ENCODE measurements around the gene NCKAP5.
"Not testable (repeated sequence)": the region's sequence is repeated elsewhere in the genome, so short reads cannot be mapped to it uniquely, and the experiment has no call there.

Gene NCKAP5

DNA sequence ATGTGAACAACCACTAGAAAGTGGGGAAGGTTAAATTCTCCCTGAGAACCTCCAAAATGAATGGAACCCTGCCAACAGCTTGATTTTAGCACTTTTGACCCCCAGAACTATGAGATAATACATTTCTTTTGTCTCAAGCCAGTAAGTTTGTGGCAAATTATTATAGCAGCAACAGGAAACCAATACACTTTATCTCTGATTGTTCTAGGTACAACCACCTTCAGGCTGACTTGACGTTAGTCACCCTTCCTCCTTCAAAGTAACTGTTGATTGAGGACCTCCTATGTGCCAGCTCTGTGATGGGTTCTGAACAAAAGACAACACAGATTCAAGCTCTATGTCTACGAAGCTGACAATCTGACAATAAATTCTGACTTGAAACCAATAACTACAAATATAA lies 318.9 kb downstream of the NCKAP5 start:
- no peak for DNase-seq

- no peak for DNase-seq
Observed at GRCh38 chr2:133248264-133248663, 320.0 kb downstream of the NCKAP5 start.

DNA sequence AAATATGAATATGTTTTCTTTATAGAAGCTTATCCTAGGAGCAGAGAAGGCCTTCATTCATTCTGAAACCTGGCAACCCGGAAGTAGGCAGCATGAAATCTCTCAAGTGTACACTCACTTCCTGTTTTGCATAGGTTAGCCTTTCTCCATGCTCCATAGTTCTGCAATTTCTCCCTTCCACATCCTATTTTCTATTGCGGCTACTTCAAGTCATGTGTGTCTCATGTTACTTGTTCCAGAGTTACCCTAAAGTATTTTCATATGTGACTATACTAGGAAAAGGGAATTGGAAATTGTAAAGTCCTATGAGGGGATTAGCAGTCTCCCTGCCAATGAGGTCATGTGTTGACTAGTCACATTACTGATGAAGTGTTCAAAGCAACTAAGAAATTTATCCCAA lies 320.6 kb downstream of the NCKAP5 start:
- no peak for DNase-seq

GRCh38 chr2:133241224-133241571 lies 327.1 kb downstream of the NCKAP5 start:
- no peak for DNase-seq

DNA sequence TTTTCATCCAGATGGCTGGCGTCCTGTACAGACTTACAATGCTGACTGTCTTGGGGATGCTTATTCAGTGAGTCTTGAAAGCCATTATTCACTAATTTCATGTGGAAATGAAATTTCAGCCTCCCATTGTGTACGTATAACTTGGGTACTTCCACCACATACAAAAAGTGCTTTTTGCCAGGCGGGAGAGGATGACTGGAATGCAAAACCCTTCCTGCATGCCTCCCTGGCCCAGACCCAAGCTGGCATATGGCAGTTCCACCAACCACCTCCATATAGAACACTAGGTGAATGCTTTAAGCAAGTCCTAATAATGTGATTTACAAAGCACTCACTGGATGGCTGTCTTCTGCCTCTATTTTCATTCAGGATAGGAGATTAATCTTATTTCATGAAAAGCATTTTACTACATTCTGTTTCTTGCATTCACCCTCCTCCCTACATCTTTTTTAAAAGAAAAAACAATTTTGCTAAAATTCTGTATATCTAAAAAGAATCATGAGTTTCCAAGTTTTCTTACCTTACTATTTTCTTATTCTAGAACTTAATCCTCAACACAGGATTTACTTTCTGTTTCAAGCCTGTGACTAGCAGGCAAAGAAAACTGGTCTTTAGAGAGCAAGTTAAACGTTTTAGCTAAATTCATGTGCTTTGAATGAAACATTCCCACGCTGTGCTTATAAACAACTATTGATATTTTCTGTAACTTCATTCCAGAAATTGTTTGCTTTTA lies 327.6 kb downstream of the NCKAP5 start:
- no peak for DNase-seq

DNA sequence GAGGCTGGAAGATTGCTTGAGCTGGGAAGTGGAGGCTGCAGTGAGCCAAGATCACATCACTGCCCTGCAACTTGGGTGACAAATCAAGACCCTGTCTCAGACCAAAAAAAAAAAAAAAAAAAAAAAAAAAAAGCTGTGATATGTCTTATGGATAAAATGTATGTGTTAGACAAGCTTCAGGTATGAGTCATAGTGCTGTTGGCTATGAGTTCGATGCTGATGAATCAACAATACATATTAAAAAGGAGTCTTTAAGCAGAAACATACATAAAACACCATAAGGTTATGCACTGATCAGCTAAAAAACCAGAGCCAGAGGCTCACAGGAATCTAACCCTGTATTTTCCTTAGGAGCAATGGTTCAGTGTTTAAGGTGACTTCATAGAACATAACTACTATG lies 332.3 kb downstream of the NCKAP5 start:
- no peak for DNase-seq

GRCh38 chr2:133232556-133232955 lies 335.7 kb downstream of the NCKAP5 start:
- no peak for DNase-seq

DNA sequence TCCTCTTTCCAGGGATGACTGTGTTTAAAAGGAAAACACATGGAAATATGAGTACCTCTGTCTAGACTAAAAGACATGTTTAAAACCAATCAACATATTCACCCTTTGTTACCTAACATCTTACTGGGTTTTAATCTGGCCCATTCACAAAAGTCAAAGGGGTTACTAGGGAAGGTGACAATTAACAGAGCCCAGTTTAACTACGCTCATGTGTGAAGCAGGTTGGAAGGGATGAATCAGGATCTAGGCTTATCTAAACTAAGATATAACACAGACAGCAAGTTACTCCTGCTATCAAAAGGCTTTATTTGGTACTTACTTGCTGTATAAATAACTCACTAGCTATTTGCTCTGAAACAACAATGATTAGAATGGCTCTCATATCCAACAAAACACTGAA lies 337.0 kb downstream of the NCKAP5 start:
- no peak for DNase-seq

- no peak for DNase-seq
Observed at GRCh38 chr2:133229974-133230373, 338.3 kb downstream of the NCKAP5 start.

- DNase-seq, result no peak
Observed at GRCh38 chr2:133223226-133223625, 345.0 kb downstream of the NCKAP5 start.

DNA sequence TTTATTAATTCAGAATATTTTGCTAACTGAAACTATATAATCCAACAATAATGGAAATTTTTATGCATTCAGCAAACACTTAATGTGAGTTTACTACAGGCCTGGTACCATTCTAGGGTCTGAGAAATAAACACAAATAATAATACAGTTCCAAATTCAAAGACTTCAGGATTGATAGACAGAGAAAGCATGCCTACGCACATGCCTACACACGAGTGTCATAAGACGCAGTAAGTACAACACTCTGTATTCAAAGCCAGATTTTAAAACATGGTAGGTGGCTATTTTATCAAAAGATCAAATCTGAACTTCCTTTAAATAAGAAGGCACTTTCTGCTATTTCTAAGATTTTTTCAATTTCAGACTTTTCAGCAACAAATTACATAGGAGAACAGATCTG lies 346.9 kb downstream of the NCKAP5 start:
- DNase-seq, result no peak

DNA sequence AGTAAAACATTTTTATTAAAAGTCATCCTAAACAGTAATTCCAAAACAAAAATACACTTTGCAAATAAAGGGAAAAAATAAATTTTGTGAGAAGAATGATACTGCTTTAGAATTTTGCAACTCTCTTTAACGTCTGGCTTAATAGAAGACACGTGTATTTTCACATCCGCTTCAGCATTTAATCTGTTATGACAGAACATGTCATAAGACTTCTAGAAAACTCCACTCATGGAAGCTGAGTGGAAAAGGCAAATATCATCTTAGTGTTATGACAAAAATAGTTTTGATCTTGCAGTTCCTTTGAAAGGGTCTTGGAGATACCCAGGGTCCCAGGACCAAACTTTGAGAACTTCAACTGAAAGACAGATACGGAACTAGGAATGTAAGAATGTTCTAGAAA lies 350.1 kb downstream of the NCKAP5 start:
- DNase-seq, result no peak

GRCh38 chr2:133215477-133215876 lies 352.8 kb downstream of the NCKAP5 start:
- DNase-seq, result no peak

DNA sequence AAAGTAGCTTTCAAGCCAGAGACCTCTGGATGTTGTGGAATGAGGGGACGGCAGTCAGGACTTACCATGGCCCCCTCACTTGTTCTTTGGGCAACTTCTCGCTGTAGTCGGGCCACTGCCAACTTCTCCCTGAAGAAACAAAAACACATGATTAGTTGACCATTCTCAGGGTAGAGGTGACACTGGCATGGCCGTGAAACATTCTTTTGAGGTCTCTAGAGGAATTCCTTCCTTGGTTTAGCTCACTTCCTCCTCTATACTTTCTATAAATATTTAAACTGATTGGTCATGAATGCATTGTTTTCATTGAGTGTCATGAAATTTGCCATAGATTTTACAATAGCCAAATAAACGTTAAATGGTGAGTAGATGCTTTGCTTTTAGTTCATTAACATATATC lies 354.6 kb downstream of the NCKAP5 start:
- DNase-seq, result no peak

DNA sequence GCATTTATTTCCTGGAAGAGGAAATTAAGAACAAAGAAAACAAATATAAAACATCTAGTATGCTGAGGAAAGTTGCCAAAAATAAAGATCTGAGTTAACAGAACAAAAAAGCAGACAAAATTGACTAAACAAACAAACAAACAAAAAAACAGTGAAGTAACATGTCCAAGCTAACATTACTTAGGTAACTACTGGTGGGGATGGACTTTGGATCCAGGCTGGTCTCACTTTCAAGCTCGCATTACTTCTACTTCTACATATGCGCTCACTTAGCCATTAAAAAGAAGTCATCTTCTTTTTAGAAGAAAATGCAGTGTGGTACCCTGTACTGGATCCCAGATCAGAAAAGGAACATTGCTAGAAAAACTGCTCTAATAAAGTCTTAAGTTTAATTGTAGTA lies 358.9 kb downstream of the NCKAP5 start:
- DNase-seq, result no peak

DNA sequence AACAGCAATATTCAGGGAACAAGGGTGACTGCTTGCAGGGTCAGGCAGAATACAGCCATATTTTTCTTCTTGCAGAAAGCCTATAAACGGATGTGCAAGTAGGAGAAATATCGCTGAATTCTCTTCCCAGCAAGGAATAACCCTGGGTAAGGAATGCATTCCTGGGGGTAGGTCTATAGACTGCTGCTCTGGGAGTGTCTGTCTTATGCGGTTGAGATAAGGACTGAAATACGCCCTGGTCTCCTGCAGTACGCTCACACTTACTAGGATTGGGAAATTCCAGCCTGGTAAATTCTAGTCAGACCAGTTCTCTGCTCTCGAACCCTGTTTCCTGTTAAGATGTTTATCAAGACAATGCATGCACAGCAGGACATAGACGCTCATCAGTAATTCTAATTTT lies 361.6 kb downstream of the NCKAP5 start:
- not testable (repeated sequence) for DNase-seq

- no peak for DNase-seq
Observed at GRCh38 chr2:133204421-133204820, 363.8 kb downstream of the NCKAP5 start.

GRCh38 chr2:133200684-133201421 lies 367.4 kb downstream of the NCKAP5 start:
- no peak for DNase-seq

DNA sequence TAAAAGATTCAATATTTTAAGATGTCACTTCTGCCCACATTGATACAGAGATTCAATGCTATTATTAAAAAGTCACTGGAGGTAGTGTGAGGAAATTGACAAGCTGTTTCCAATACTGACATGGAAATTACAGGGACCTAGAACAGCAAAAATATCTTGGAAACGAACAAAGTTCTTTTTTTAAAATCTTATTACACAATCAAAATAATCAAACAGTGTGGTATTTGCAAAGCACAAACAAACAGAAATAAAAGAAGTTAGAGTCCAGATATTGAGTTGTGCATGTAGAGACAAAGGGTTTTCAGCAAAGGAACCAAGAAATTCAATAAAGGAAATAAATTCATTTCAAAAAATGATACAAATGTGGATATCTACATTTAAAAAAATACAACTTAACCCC lies 369.6 kb downstream of the NCKAP5 start:
- DNase-seq, result no peak

GRCh38 chr2:133197156-133197555 lies 371.1 kb downstream of the NCKAP5 start:
- no peak for DNase-seq

DNA sequence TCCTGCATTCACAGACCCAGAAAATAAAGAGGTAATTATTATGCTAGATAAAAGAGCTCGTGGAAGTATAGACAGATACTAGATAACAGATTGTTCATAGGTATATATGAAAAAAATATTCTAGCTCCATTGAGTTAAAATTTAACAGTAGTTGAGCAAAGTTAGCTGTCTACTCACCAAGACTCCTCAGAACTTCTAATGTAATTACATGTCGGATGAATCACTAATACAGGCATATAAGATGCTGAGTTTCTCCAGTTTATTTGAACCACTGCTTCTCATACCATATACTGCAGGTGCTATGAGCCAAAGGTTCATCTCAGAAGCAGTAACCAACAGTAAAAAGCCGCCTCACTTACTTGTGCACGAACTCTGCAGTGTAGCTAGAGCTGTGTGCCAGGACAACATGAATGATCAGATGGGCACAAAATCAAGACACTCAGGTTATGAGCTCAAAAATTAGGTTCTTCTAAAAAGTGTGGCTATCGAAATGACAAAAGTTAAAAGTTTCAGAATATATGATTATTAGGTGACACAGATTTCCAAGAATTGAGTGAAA lies 373.4 kb downstream of the NCKAP5 start:
- DNase-seq, result no peak

DNA sequence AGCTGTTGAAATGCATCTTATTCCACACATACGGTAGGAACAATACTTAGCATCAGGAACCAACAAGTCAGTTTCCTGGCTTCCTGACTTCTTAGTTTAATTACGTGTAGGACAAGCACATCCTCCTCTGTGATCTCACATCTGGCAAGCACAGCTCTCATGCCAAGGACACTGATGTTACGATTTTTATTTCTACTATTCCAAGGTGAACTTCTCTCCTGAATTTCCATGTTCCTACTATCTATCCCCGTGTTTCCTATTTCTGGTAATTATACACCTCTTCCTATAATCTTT lies 374.0 kb downstream of the NCKAP5 start:
- DNase-seq, result no peak

- DNase-seq, result no peak
Observed at GRCh38 chr2:133193544-133194361, 374.5 kb downstream of the NCKAP5 start.

- no peak for DNase-seq
Observed at GRCh38 chr2:133192028-133192427, 376.2 kb downstream of the NCKAP5 start.

Measured in activated CD4-positive, alpha-beta T cell treated with anti-CD3 and anti-CD28 coated beads for 48 hours (primary cell).